HEK293 (cell line): ENCODE data around the gene ZNF587.

ENCODE experiments used
- ATF2 ChIP-seq: fragments of 450-650 bp; formaldehyde crosslinking; IDR thresholded peaks from 2 replicates; pipeline ENCODE4 v1.5.1; 2016; ENCODE audit warnings: missing biosample characterization, missing genetic modification characterization, low read depth
- FEZF1 ChIP-seq: fragments of 450-650 bp; formaldehyde crosslinking; IDR thresholded peaks from 2 replicates; pipeline ENCODE4 v1.5.1; 2016; ENCODE audit warnings: missing biosample characterization, missing genetic modification characterization
- KLF1 ChIP-seq: fragments of 450-650 bp; formaldehyde crosslinking; IDR thresholded peaks from 2 replicates; pipeline ENCODE4 v1.5.1; 2016; ENCODE audit warnings: missing biosample characterization, missing genetic modification characterization
- ZBTB1 ChIP-seq: fragments of 450-650 bp; formaldehyde crosslinking; IDR thresholded peaks from 2 replicates; pipeline ENCODE4 v1.5.1; 2016; ENCODE audit warnings: missing biosample characterization, missing genetic modification characterization
- ZBTB7A ChIP-seq: fragments of 450-650 bp; formaldehyde crosslinking; IDR thresholded peaks from 2 replicates; pipeline ENCODE4 v1.5.1; 2016; ENCODE audit warnings: low read depth, missing biosample characterization, missing genetic modification characterization
- ZFP3 ChIP-seq: fragments of 450-650 bp; formaldehyde crosslinking; IDR thresholded peaks from 2 replicates; pipeline ENCODE4 v1.5.1; 2016; ENCODE audit warnings: low read depth, missing biosample characterization, missing genetic modification characterization
- ZNF239 ChIP-seq: fragments of 450-650 bp; formaldehyde crosslinking; IDR thresholded peaks from 2 replicates; pipeline ENCODE4 v1.5.1; 2016; ENCODE audit warnings: missing biosample characterization, missing genetic modification characterization
- ZNF529 ChIP-seq: fragments of 450-650 bp; formaldehyde crosslinking; IDR thresholded peaks from 2 replicates; pipeline ENCODE4 v1.5.1; 2017; ENCODE audit warnings: missing genetic modification characterization, missing biosample characterization; ENCODE audit not compliant: insufficient replicate concordance
- TF ChIP-seq, protein P1 (sequence below): fragments of 450-650 bp; formaldehyde crosslinking; IDR thresholded peaks from 2 replicates; pipeline ENCODE4 v1.5.1; 2016; ENCODE audit warnings: missing biosample characterization, missing genetic modification characterization
- TF ChIP-seq, protein P2 (sequence below): fragments of 450-650 bp; formaldehyde crosslinking; IDR thresholded peaks from 2 replicates; pipeline ENCODE4 v1.5.1; 2016; ENCODE audit warnings: missing biosample characterization, missing genetic modification characterization

DNA sequence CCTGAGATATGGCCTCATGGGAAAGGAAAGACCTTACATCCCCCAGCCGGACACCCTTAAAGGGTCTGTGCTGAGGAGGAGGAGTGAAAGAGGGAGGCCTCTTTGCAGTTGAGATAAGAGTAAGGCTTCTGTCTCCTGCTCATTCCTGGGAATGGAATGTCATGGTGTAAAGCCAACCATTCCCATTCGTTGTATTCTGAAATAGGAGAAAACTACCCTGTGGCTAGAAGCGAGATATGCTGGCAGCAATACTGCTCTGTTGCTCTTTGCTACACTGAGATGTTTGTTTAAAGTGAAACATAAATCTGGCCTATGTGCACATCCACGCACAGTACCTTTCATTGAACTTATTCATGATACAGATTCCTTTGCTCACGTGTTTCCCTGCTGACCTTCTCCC lies 20.3 kb upstream of the ZNF587 start:
- TF ChIP-seq ZNF529 (no peak), KLF1 (tag by site-specific recombination) (no peak), ZBTB1 (tag by site-specific recombination) (no peak), ZBTB7A (no peak), FEZF1 (tag by site-specific recombination) (no peak), ZFP3 (tag by site-specific recombination) (no peak), ATF2 (tag by site-specific recombination) (no peak), ZNF239 (tag by site-specific recombination) (no peak)
- TF ChIP-seq, protein P1, sequence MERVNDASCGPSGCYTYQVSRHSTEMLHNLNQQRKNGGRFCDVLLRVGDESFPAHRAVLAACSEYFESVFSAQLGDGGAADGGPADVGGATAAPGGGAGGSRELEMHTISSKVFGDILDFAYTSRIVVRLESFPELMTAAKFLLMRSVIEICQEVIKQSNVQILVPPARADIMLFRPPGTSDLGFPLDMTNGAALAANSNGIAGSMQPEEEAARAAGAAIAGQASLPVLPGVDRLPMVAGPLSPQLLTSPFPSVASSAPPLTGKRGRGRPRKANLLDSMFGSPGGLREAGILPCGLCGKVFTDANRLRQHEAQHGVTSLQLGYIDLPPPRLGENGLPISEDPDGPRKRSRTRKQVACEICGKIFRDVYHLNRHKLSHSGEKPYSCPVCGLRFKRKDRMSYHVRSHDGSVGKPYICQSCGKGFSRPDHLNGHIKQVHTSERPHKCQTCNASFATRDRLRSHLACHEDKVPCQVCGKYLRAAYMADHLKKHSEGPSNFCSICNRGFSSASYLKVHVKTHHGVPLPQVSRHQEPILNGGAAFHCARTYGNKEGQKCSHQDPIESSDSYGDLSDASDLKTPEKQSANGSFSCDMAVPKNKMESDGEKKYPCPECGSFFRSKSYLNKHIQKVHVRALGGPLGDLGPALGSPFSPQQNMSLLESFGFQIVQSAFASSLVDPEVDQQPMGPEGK (tag by site-specific recombination) = no peak
- TF ChIP-seq, protein P2, sequence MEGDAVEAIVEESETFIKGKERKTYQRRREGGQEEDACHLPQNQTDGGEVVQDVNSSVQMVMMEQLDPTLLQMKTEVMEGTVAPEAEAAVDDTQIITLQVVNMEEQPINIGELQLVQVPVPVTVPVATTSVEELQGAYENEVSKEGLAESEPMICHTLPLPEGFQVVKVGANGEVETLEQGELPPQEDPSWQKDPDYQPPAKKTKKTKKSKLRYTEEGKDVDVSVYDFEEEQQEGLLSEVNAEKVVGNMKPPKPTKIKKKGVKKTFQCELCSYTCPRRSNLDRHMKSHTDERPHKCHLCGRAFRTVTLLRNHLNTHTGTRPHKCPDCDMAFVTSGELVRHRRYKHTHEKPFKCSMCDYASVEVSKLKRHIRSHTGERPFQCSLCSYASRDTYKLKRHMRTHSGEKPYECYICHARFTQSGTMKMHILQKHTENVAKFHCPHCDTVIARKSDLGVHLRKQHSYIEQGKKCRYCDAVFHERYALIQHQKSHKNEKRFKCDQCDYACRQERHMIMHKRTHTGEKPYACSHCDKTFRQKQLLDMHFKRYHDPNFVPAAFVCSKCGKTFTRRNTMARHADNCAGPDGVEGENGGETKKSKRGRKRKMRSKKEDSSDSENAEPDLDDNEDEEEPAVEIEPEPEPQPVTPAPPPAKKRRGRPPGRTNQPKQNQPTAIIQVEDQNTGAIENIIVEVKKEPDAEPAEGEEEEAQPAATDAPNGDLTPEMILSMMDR (tag by site-specific recombination) = no peak
